OCI-LY7 (cell line): ENCODE data around the gene INPP5A. TPM values are rescaled to one million over a fixed set of nuclear protein-coding genes. Genes with fewer than 3 reads are reported as not detected.

Source experiments
- BruUV-seq: library from RNA; stranded (reverse); fragments of 400-500 nt; replicated peaks from 2 replicates; lab custom pipeline; 2021; lab: Mats Ljungman, UMichigan
- CTCF ChIA-PET: fragments of 300-600 bp; sonication (Branson Sonifier 250); formaldehyde crosslinking; loops from one replicate; lab custom pipeline; 2022; ENCODE audit warnings: antibody characterized with exemption; ENCODE audit not compliant: unreplicated experiment; lab: Charles Lee
- POLR2A ChIA-PET: fragments of 300-600 bp; sonication (Branson Sonifier 250); formaldehyde crosslinking; loops from one replicate; lab custom pipeline; 2022; ENCODE audit warnings: antibody characterized with exemption; lab: Charles Lee
- DNase-seq: peaks from one replicate; pipeline ENCODE4 v3.0.0-alpha.2; 2015; ENCODE audit warnings: low spot score
- H2AFZ ChIP-seq: fragments of 200-600 bp; sonication (generic), shearing (Covaris generic); 2 replicates; pipeline ENCODE4 v1.6.1; 2014; ENCODE audit warnings: mild to moderate bottlenecking, antibody characterized with exemption, low read length, moderate library complexity
- H3K27ac ChIP-seq: fragments of 200-600 bp; sonication (generic); 2 replicates; pipeline ENCODE4 v1.5.1; 2014; ENCODE audit warnings: mixed run types, low read depth, mild to moderate bottlenecking, moderate library complexity, low read length, inconsistent platforms; ENCODE audit not compliant: poor library complexity, severe bottlenecking
- H3K36me3 ChIP-seq: fragments of 200-600 bp; sonication (generic); 2 replicates; pipeline ENCODE4 v1.6.1; 2014; ENCODE audit warnings: mild to moderate bottlenecking, antibody characterized with exemption, low read length, moderate library complexity, mixed read lengths; ENCODE audit not compliant: insufficient read depth
- H3K4me1 ChIP-seq: fragments of 200-600 bp; sonication (generic); 2 replicates; pipeline ENCODE4 v1.5.1; 2014; ENCODE audit warnings: mild to moderate bottlenecking, low read length; ENCODE audit not compliant: insufficient read depth, poor library complexity, severe bottlenecking
- H3K4me2 ChIP-seq: fragments of 200-600 bp; sonication (generic); 2 replicates; pipeline ENCODE4 v1.6.1; 2014; ENCODE audit warnings: mild to moderate bottlenecking, low read length
- H3K4me3 ChIP-seq: fragments of 200-600 bp; sonication (generic); 2 replicates; pipeline ENCODE4 v1.5.1; 2014; ENCODE audit warnings: mild to moderate bottlenecking, low read depth, low read length; ENCODE audit not compliant: poor library complexity, severe bottlenecking
- H3K79me2 ChIP-seq: fragments of 200-600 bp; sonication (generic); 2 replicates; pipeline ENCODE4 v1.6.1; 2016; ENCODE audit warnings: low read depth, mild to moderate bottlenecking, low read length, moderate library complexity, mixed read lengths; ENCODE audit not compliant: insufficient read depth
- H3K9me2 ChIP-seq: fragments of 200-600 bp; sonication (generic); 2 replicates; pipeline ENCODE4 v1.6.1; 2016; ENCODE audit warnings: mild to moderate bottlenecking, low read length, mixed read lengths; ENCODE audit not compliant: insufficient read depth
- H3K9me3 ChIP-seq: fragments of 200-600 bp; sonication (generic); 2 replicates; pipeline ENCODE4 v1.6.1; 2014; ENCODE audit warnings: mild to moderate bottlenecking, mixed run types, low read length, mixed read lengths
- H4K20me1 ChIP-seq: fragments of 200-600 bp; sonication (generic); 2 replicates; pipeline ENCODE4 v1.6.1; 2014; ENCODE audit warnings: mild to moderate bottlenecking, antibody characterized with exemption, low read length, moderate library complexity, mixed read lengths; ENCODE audit not compliant: insufficient read depth
- CTCF ChIP-seq: fragments of 200-600 bp; sonication (generic); conservative IDR thresholded peaks from 2 replicates; pipeline ENCODE4 v1.5.1; 2014; ENCODE audit warnings: mild to moderate bottlenecking, antibody characterized with exemption, low read length, moderate library complexity, mixed read lengths
- EZH2phosphoT487 ChIP-seq: fragments of 200-600 bp; sonication (generic); IDR thresholded peaks from 2 replicates; pipeline ENCODE4 v1.6.1; 2018; ENCODE audit warnings: low read depth, borderline replicate concordance, mild to moderate bottlenecking, mixed run types, antibody characterized with exemption, low read length, moderate library complexity, mixed read lengths
- intact Hi-C: fragments of 100-400 bp; cut with micrococcal nuclease; formaldehyde crosslinking; loops from one replicate; pipeline ENCODE4 v1.10.0; 2022; ENCODE audit not compliant: unreplicated experiment
- total RNA-seq, 2 experiments: library from RNA; depleted of rRNA in 1 of 2; stranded (reverse); fragments of >200 nt in 1 of 2; shearing (Covaris generic) in 1 of 2; gene quantifications; 2 replicates each; pipeline ENCODE4 v1.2.3, GENCODE V29; 2014 to 2022

The INPP5A gene
- total RNA-seq, 2 experiments from 2014 or later: 14.5 to 18.4 TPM

- Histone ChIP-seq H3K27ac (no peak overlapping the region), H3K79me2 (no peaks in the 10 kb centered on the region), H3K36me3 (no peaks in the 10 kb centered on the region), H4K20me1 (no peaks in the 10 kb centered on the region), H3K4me2 (no peak overlapping the region), H3K9me2 (no peaks in the 10 kb centered on the region), H3K4me1 (no peaks in the 10 kb centered on the region), H3K4me3 (no peak overlapping the region), H3K9me3 (no peaks in the 10 kb centered on the region), H2AFZ (no peak overlapping the region)
- no peak for DNase-seq
- ChIA-PET POLR2A (no interaction called here), CTCF (interaction anchor here (0.6 kb wide), 1 partner anchor 531 kb away, joined by 6 read pairs; no protein-coding TSS in a partner anchor)
- intact Hi-C loops: no loop called here
- no TSS peak for BruUV-seq
- TF ChIP-seq CTCF: no peak
- TF ChIP-seq EZH2phosphoT487: no peak
Observed at GRCh38 chr10:132657127-132657706, 119.6 kb downstream of the INPP5A start.

DNA sequence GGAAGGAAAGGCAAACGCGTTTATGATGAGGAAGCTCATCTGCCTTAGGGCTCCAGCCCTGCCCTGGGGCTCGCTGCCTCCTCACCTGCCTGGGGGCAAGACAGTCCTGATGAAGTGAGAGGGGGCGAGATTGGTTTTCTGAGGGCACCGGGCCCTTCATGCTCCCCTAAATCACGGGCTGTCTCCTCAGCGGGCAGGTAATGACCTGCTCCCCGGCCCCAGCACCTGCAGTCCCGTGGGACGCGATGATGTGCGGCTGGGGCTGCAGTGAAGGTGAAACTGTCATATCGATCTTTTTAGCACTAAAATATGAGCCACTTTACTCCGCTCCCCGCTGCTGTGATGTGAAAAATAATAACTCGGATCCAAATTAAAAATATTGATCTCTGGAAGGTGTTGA is 120.2 kb downstream of the INPP5A start:
- no peak overlapping the region for H2AFZ ChIP-seq
- no peaks in the 10 kb centered on the region for H4K20me1 ChIP-seq
- ChIA-PET POLR2A (no interaction called here), CTCF (interaction anchor here (0.6 kb wide), 1 partner anchor 530 kb away, joined by 6 read pairs; no protein-coding TSS in a partner anchor)
- H3K4me1 ChIP-seq: no peaks in the 10 kb centered on the region
- no peak overlapping the region for H3K27ac ChIP-seq
- no peak for DNase-seq
- intact Hi-C loops: no loop called here
- no peaks in the 10 kb centered on the region for H3K9me3 ChIP-seq
- no peaks in the 10 kb centered on the region for H3K36me3 ChIP-seq
- H3K4me2 ChIP-seq: no peak overlapping the region
- H3K79me2 ChIP-seq: no peaks in the 10 kb centered on the region
- no peaks in the 10 kb centered on the region for H3K9me2 ChIP-seq
- TF ChIP-seq CTCF: no peak
- TF ChIP-seq EZH2phosphoT487: no peak
- no TSS peak for BruUV-seq
- H3K4me3 ChIP-seq: no peak overlapping the region

DNA sequence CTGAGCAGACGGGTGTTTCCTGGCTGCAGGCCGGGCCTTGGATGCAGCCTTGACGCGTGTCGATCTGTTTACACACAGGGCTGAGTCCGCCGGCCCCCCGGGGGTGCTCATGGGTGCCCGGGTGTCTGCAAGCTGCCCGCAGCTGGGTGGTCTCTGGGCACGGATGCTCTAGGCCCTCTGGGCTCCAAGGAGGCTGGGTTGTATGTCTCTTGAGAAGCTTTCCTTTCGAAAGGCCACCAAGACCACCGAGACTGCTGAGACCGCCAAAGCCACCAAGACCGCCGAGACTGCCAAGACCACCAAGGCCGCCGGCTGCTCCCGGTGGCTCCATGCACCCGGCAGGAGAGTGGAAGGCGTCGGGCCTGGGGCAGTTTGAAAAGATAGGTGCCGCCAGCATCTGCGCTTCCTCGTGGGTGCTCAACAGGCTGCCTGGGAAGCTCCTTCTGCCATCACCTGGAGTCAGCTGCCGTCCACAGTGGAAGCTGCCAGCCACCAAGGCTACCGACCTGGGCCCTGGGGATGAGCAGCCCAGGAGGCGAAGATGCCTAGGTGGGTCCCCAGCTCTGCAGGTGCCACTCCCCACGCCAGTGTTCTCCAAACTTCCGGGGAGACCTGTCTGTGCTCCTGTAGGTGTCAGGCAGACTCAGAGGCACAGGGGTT is 121.1 kb downstream of the INPP5A start:
- no peak for DNase-seq
- Histone ChIP-seq H2AFZ (no peak overlapping the region), H3K4me1 (no peaks in the 10 kb centered on the region), H3K9me3 (no peaks in the 10 kb centered on the region), H4K20me1 (no peaks in the 10 kb centered on the region), H3K27ac (no peak overlapping the region), H3K36me3 (no peaks in the 10 kb centered on the region), H3K9me2 (no peaks in the 10 kb centered on the region), H3K4me3 (no peak overlapping the region), H3K4me2 (no peak overlapping the region), H3K79me2 (no peaks in the 10 kb centered on the region)
- intact Hi-C loops: no loop called here
- ChIA-PET CTCF (no interaction called here), POLR2A (no interaction called here)
- TF ChIP-seq CTCF (no peak), EZH2phosphoT487 (no peak)
- BruUV-seq: no TSS peak
